SK-N-MC (cell line): ENCODE data around the gene UNC5C.

Experiments used
- EZH2 ChIP-seq: fragments of 200-600 bp; sonication (generic); IDR thresholded peaks from one replicate; pipeline ENCODE4 v1.6.1; 2017; ENCODE audit warnings: antibody characterized with exemption
- POLR2AphosphoS5 ChIP-seq: IDR thresholded peaks from 2 replicates; pipeline ENCODE4 v1.6.1; 2012; ENCODE audit warnings: mild to moderate bottlenecking, low read depth, low read length, borderline replicate concordance

GRCh38 chr4:95209927-95210326 lies 338.8 kb downstream of the UNC5C start:
- TF ChIP-seq POLR2AphosphoS5 (no peak), EZH2 (no peak)
